HL-60/S4 (cell line): ENCODE results near the gene SPN.
"Not testable (repeated sequence)": the region's sequence is repeated elsewhere in the genome, so short reads cannot be mapped to it uniquely, and the experiment has no call there.

Source experiments
- in situ Hi-C: fragments of 300-500 bp; cut with MboI; formaldehyde crosslinking; loops from 2 replicates; pipeline ENCODE4 v1.14.3; 2022; ENCODE audit warnings: low sequenced_read_pairs

SPN gene, protein sequence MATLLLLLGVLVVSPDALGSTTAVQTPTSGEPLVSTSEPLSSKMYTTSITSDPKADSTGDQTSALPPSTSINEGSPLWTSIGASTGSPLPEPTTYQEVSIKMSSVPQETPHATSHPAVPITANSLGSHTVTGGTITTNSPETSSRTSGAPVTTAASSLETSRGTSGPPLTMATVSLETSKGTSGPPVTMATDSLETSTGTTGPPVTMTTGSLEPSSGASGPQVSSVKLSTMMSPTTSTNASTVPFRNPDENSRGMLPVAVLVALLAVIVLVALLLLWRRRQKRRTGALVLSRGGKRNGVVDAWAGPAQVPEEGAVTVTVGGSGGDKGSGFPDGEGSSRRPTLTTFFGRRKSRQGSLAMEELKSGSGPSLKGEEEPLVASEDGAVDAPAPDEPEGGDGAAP

GRCh38 chr16:29663016-29663806 lies at the start of gene SPN:
Gene SPN, plus strand, starts transcription at chr16:29663247. Its CDS starts 482 bp downstream, at chr16:29663729.
- in situ Hi-C loops: no loop called here

- in situ Hi-C loops: not testable (repeated sequence)
Observed at GRCh38 chr16:29613307-29614057, 49.6 kb upstream of the SPN start.

DNA sequence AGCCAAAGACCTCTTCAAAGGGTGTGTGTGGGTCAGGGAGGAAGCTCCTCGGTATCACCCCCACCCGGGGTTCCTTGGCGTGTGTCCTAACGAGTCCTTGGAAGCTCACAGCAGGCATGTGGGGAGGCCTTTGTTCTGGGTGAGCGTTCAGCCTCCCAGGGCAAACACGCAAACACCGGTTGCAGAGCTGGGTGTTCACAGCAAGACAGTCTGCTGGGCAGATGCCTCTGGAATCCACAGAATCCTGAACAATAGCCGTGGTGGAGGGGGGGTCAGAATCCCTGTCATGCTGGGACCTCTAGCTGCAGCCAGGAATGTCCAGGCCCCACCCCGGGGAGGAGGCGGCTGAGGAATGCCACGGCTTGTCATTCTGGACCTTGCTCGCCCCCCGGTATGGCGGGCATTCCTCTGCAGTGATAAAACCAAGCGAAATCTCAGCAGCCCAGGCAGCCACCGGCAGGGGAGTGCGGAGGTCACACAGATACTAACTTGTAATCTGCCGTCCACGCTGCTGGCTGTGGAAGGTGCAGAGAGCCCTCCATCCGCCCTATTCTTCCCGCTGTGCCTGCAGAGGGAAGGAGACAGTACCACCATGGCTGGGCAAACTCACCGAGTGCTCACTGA lies 48.2 kb upstream of the SPN start:
- in situ Hi-C loops: not testable (repeated sequence)

DNA sequence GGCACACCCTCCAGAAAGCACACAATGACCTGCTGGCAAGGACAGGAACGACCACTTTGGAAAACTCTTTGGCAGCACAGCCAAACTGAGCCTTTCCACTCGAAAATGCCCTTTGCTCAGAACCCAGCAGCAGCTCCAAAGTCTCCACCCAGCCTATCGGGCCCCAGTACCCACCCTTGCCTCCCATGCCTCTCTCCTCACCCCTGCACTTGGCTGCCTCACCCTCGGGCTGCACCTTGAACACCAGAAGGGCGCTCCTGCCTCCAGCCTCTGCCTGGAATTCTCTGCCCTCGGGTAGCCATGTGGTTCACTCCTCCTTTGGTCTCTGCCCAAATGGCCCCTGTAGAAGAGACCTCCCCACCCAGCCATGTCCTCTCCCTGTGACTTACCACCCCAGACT lies 46.9 kb upstream of the SPN start:
- in situ Hi-C loops: not testable (repeated sequence)

GRCh38 chr16:29620591-29620990 lies 42.5 kb upstream of the SPN start:
- in situ Hi-C loops: not testable (repeated sequence)

DNA sequence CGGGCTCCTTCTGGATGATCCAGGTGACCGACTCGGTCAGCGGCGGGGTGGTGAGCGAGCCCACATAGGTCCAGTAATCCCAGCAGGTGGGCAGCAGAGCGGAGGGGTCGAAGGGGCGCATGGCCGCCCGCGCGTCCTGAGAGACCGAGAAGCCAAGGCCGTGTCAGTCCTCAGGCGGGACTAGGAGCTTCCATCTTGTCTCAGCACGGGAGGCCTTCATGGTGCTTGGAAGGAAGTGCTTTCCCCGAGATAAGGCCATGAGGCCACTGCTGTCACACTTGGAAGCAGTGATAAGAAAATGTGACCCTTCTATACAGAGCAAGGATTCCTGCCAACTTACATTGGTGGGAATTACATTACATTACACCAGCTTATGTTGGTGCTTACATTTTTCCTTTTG lies 40.3 kb upstream of the SPN start:
- in situ Hi-C loops: not testable (repeated sequence)

DNA sequence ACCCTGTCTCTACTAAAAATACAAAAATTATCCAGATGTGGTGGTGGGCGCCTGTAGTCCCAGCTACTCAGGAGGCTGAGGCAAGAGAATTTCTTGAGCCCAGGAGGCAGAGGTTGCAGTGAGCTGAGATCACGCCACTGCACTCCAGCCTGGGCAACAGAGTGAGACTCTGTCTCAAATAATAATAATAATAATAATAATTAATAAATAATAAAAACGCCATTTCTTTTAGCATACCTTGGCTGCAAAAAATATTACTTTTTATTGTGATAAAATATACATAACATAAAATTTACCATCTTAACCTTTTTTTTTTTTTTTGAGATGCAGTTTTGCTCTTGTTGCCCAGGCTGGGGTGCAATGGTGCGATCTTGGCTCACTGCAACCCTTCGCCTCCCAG lies 39.8 kb upstream of the SPN start:
- in situ Hi-C loops: not testable (repeated sequence)

DNA sequence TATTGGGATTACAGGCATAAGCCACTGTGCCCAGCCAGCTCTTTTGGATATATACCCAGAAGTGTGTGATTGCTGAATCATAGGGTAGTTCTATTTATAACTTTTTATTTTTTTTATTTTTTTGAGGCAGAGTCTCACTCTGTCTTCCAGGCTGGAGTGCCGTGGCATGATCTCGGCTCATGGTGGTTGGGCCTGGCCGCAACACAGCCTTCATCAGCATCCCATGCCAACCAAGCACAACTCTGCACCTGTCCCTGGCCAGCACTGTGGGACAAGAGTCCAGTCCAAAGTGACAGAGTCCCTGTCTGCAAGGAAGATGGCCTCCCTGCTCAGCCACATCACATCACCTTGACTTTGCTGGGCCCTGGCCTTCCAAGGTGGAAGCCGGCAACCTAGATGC lies 37.9 kb upstream of the SPN start:
- in situ Hi-C loops: not testable (repeated sequence)

- in situ Hi-C loops: not testable (repeated sequence)
Observed at GRCh38 chr16:29626778-29627331, 36.2 kb upstream of the SPN start.

DNA sequence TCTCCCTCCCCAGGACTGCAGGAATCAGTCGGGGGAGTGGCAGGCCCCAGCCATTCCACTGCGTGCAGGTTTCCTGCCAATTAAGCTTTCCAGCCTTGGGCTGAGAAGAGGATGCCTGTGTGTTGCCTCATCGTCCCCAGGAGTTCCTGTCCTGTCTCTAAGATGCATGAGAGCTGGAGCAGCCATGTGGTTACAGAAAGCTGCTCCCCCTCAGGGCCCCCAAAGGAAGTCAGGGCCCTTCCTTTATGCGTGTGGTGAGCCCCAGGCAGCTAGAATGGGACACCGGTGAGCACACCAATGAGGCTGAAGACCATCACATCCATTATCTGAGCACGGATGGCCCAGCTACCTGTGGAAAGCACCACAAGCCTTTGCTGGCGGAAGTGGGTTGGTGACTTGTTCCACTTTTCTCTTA lies 35.4 kb upstream of the SPN start:
- in situ Hi-C loops: not testable (repeated sequence)

- in situ Hi-C loops: not testable (repeated sequence)
Observed at GRCh38 chr16:29628707-29629106, 34.3 kb upstream of the SPN start.

DNA sequence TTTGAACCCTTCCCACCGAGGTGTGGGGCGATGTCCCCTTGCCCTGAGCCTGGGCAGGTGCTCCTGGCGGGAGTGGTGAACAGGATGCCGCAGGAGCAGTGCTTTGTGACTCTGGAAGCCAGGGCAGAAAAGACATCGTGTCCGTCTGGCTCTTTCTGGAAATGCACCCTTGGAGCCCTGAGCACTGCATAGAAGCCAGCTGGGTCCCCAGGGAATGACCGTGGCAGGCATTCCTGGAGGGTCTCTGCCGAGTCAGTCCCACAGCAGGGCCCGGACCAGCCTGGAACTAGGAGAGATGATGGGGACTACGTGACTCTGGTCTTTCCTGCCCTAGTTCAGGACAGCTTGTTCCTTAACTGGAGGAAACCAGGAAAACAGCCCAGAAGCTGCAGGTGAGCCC lies 33.7 kb upstream of the SPN start:
- in situ Hi-C loops: not testable (repeated sequence)

GRCh38 chr16:29631658-29632057 lies 31.4 kb upstream of the SPN start:
- in situ Hi-C loops: not testable (repeated sequence)

DNA sequence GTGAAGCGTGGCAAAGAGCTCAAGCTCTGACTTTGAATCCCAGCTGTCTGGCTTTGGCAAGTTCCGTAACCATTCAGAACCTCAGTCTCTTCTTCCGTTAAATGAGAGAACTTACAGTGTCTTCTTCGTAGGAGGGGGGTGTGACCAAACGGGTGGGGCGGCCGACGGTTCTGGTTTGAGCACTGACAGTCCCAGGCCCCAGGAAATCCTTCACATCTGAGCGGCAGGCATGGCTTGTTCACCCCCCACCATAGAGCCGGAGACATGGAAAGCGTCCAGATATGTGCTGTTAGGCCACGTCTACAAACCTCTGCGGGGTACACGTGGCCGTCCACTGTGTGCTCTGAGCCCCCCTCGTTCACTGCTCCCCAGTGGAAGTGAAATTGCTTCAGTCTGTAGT lies 27.1 kb upstream of the SPN start:
- in situ Hi-C loops: not testable (repeated sequence)

DNA sequence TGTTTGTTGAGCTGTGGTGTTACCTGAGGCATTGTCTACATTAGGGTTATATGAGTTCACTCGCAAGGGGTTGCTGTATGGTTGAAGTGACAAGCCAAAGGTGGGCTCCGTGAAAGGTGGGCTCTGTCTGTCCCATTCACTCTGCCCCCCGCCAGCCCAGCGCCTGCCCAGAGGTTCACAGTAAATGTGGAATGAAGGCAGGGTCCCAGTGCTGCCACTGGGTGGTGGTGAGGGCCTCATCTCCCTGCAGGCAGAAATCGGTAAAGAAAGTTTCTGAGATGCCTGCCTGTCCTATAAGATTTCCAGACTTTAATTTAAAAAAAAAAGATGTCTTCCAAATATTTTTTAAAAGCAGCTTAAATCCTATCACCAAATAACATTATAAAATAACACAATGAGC lies 26.7 kb upstream of the SPN start:
- in situ Hi-C loops: not testable (repeated sequence)

GRCh38 chr16:29638751-29639150 lies 24.3 kb upstream of the SPN start:
- in situ Hi-C loops: not testable (repeated sequence)

DNA sequence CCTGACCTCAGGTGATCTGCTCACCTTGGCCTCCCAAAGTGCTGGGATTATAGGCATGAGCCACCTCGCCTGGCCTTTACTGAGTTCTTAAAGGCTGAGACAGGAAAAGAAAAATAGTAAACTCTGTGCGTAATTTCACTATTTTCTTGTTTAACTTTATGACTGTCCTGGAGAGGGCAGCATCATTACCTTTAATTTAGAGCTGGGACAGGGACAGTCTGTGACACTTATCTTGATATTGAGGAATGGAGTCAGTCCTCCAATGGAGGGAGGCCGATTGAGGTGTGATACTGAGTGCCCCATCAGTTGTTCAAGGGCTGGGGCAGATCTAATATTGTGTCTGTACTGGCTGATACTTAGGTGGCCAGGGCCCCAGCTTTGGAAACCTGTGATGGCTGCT lies 21.5 kb upstream of the SPN start:
- in situ Hi-C loops: no loop called here

GRCh38 chr16:29643596-29643995 lies 19.5 kb upstream of the SPN start:
- in situ Hi-C loops: no loop called here

- in situ Hi-C loops: no loop called here
Observed at GRCh38 chr16:29644338-29644857, 18.6 kb upstream of the SPN start.

DNA sequence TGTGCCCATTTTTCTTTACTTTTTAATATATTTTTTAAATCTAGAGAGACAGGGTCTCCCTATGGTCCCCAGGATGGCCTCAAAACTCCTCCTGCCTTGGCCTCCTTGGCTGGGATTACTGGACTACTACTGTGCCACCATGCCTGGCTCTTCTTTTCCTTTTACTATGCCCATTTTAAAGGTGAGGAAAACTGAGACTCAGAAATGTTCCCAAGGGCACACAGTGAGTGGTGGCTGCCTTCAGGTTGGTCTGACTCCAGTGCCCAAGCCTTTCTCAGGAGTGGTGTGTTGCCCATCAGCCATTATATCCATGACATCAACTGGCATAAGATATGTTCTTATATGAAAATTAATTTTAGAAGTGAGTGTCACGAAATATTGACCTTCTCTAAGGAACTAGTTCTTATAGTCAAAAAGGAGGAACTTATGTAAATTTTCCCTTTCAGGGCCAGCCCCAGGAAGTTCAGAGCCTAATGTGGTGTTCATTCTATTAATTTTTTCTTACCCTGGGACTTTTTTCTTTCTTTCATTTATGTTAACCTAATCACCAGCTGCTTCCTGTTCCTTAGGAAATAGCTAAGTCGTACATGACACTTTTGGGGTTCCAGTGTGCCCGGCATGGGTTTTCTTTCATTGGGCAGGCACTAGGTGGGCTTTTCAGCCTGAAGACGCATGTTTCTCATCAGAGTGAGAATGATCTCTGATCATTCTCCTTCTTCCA lies 17.9 kb upstream of the SPN start:
- in situ Hi-C loops: no loop called here
